Gastroesophageal sphincter (tissue), 4 donors: ENCODE measurements around the gene ADGRG7. TPM values are rescaled to one million over a fixed set of nuclear protein-coding genes. Genes with fewer than 3 reads are reported as not detected.
A peak's percentile ranks its signal among the peaks of the same experiment; 100 is the strongest.

ENCODE experiments used
- ATAC-seq: fragments of 150-250 bp; one replicate; pipeline ENCODE4 v1.9.1; 2016; ENCODE audit warnings: mild to moderate bottlenecking, moderate library complexity
- H3K27ac ChIP-seq, 4 donors: fragments of 200-600 bp; sonication (generic) in 3 of 4; 1 replicate in 3 of 4; 2 replicates in 1 of 4; pipeline ENCODE4 v1.5.1; 2016 to 2019
- H3K27me3 ChIP-seq: fragments of 200-600 bp; sonication (generic); one replicate; pipeline ENCODE4 v1.5.1; 2019
- H3K36me3 ChIP-seq, 2 donors: fragments of 200-600 bp; sonication (generic); one replicate each; pipeline ENCODE4 v1.5.1; 2019; ENCODE audit warnings: control low read depth in 1 of 2
- H3K4me1 ChIP-seq, 3 donors: fragments of 200-600 bp; sonication (generic); 1 replicate in 2 of 3; 2 replicates in 1 of 3; pipeline ENCODE4 v1.5.1; 2016 to 2019; ENCODE audit warnings: control low read depth in 2 of 3
- H3K4me3 ChIP-seq, 2 donors: fragments of 200-600 bp; sonication (generic); one replicate each; pipeline ENCODE4 v1.5.1; 2019; ENCODE audit warnings: mild to moderate bottlenecking in 1 of 2, moderate library complexity in 1 of 2
- H3K9me3 ChIP-seq, 3 donors: fragments of 200-600 bp; sonication (generic); one replicate each; pipeline ENCODE4 v1.5.1; 2017 to 2019; ENCODE audit warnings: control low read depth in 2 of 3
- CTCF ChIP-seq, 4 experiments: fragments of 200-600 bp in 2 of 4; fragments of 450-650 bp in 2 of 4; sonication (generic) in 1 of 4; IDR thresholded peaks; one replicate each; pipeline ENCODE4 v1.5.1; 2017 to 2019; ENCODE audit warnings: antibody characterized with exemption in 4 of 4, mild to moderate bottlenecking in 2 of 4, moderate library complexity in 2 of 4
- EP300 ChIP-seq: sonication (generic); formaldehyde crosslinking; IDR thresholded peaks from one replicate; pipeline ENCODE4 v1.6.1; 2017; ENCODE audit warnings: antibody characterized with exemption, mild to moderate bottlenecking
- POLR2A ChIP-seq, 2 donors: fragments of 450-650 bp; IDR thresholded peaks; one replicate each; pipeline ENCODE4 v1.6.1; 2017; ENCODE audit warnings: antibody characterized with exemption in 2 of 2, mild to moderate bottlenecking in 2 of 2, moderate library complexity in 1 of 2
- POLR2AphosphoS5 ChIP-seq: sonication (generic); formaldehyde crosslinking; IDR thresholded peaks from one replicate; pipeline ENCODE4 v1.6.1; 2017; ENCODE audit warnings: antibody characterized with exemption
- WGBS, 2 donors: methylation state at CpG; one replicate each; pipeline ENCODE4 v1.1.5; 2018; ENCODE audit warnings: low coverage in 1 of 2; 5-methylcytosine and 5-hydroxymethylcytosine counted together
- total RNA-seq, 4 donors: library from RNA; depleted of rRNA; stranded (reverse); fragments of >200 nt; gene quantifications; one replicate each; pipeline ENCODE4 v1.1.0, GENCODE V29; 2016

The ADGRG7 gene
- total RNA-seq, 4 donors from 2014 or later: 0.13 TPM; not detected in 3

GRCh38 chr3:100588251-100588650 is 21.1 kb upstream of the ADGRG7 start:
- Histone ChIP-seq H3K36me3 (no peaks in the 10 kb centered on the region), H3K27ac (no peak overlapping the region), H3K4me3 (no peak overlapping the region), H3K4me1 (no peaks in the 10 kb centered on the region), H3K27me3 (no peaks in the 10 kb centered on the region), H3K9me3 (no peaks in the 10 kb centered on the region)
- WGBS, 2 donors: 50 to 75% methylated on average over 1 of the region's 1 CpG
- ATAC-seq: no peak
- TF ChIP-seq POLR2AphosphoS5 (no peak), EP300 (no peak), CTCF (IDR thresholded peaks at IDR 0.05) (no peak)

GRCh38 chr3:100590114-100590839 is 19.1 kb upstream of the ADGRG7 start:
- H3K27ac ChIP-seq: no peak overlapping the region
- TF ChIP-seq CTCF (IDR thresholded peaks at IDR 0.05) (peak; percentile 86 to 89 (median 87)), POLR2A (IDR thresholded peaks at IDR 0.05) (no peak), POLR2AphosphoS5 (peak; percentile 11)
- no peak overlapping the region for H3K4me3 ChIP-seq
- 25 to 28% methylated on average over 8 to 10 of the region's 10 CpGs for WGBS, 2 donors
- no peaks in the 10 kb centered on the region for H3K4me1 ChIP-seq
- H3K9me3 ChIP-seq: no peaks in the 10 kb centered on the region
- no peaks in the 10 kb centered on the region for H3K27me3 ChIP-seq
- no peaks in the 10 kb centered on the region for H3K36me3 ChIP-seq
- peak; percentile 68 for ATAC-seq

GRCh38 chr3:100590840-100591147 is 18.6 kb upstream of the ADGRG7 start:
- Histone ChIP-seq H3K36me3 (no peaks in the 10 kb centered on the region), H3K27me3 (no peaks in the 10 kb centered on the region), H3K27ac (no peak overlapping the region), H3K9me3 (no peaks in the 10 kb centered on the region), H3K4me1 (no peaks in the 10 kb centered on the region), H3K4me3 (no peak overlapping the region)
- WGBS, 2 donors: 10 to 38% methylated on average over 1 of the region's 1 CpG
- no peak for TF ChIP-seq POLR2A (IDR thresholded peaks at IDR 0.05)
- TF ChIP-seq CTCF (IDR thresholded peaks at IDR 0.05): no peak
- TF ChIP-seq POLR2AphosphoS5: no peak
- no peak for TF ChIP-seq EP300
- no peak for ATAC-seq

GRCh38 chr3:100591411-100591810 is 18.0 kb upstream of the ADGRG7 start:
- H3K27ac ChIP-seq: no peak overlapping the region
- no peaks in the 10 kb centered on the region for H3K9me3 ChIP-seq
- no peak for TF ChIP-seq POLR2AphosphoS5
- no peak for TF ChIP-seq EP300
- no peak for TF ChIP-seq CTCF (IDR thresholded peaks at IDR 0.05)
- no peak for TF ChIP-seq POLR2A (IDR thresholded peaks at IDR 0.05)
- WGBS, 2 donors: 66 to 75% methylated on average over 3 of the region's 3 CpGs
- ATAC-seq: no peak
- H3K27me3 ChIP-seq: no peaks in the 10 kb centered on the region
- H3K36me3 ChIP-seq: no peaks in the 10 kb centered on the region
- H3K4me1 ChIP-seq: no peaks in the 10 kb centered on the region
- H3K4me3 ChIP-seq: no peak overlapping the region
